NCI-H748 (cell line): ENCODE data around the gene MYBPC3.
"Not testable (repeated sequence)": the region's sequence is repeated elsewhere in the genome, so short reads cannot be mapped to it uniquely, and the experiment has no call there.

ENCODE experiments used
- DNase-seq: peaks from one replicate; lab custom pipeline; 2025; ENCODE audit not compliant: unreplicated experiment; lab: John Stamatoyannopoulos, UW

Gene MYBPC3

GRCh38 chr11:47340980-47341775, 11.3 kb downstream of the MYBPC3 start:
- no peak for DNase-seq

GRCh38 chr11:47340010-47340409, 12.5 kb downstream of the MYBPC3 start:
- no peak for DNase-seq

- DNase-seq = no peak
These were observed 13.9 kb downstream of the MYBPC3 start for GRCh38 chr11:47338396-47339241.

DNA sequence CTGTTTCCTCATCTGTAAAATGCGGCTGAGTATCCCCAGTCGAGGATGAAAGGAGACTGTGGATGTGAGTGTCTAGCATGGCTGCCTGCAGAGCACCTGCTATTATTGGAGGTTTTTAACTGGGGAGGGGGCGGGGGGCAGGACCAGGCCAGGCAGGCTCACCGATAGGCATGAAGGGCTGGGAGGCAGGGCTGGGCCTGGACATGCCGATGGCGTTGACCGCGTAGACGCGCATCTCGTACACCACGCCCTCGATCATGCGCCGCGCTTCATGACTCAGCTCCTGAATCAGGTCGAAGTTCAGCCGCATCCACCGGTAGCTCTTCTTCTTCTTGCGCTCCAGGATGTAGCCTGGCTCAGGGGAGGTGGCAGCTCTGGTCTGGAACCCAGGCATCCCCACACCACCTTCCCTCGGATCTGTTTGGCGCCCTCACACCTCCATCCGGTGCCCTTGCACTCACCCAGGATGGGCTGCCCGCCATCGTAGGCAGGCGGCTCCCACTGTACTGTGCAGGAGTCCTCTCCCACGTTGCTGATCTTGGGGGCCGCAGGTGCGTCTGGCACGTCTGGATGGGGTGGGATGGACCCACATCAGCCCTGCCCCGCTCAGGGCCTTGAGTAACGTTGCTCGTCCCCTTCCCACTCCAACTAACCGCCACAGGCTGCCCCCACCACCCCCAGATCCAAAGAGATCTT, 15.1 kb downstream of the MYBPC3 start:
- peak; percentile 15 for DNase-seq

GRCh38 chr11:47336595-47336994, 15.9 kb downstream of the MYBPC3 start:
- no peak for DNase-seq

- no peak for DNase-seq
These were observed 16.8 kb downstream of the MYBPC3 start for GRCh38 chr11:47335733-47336132.

DNA sequence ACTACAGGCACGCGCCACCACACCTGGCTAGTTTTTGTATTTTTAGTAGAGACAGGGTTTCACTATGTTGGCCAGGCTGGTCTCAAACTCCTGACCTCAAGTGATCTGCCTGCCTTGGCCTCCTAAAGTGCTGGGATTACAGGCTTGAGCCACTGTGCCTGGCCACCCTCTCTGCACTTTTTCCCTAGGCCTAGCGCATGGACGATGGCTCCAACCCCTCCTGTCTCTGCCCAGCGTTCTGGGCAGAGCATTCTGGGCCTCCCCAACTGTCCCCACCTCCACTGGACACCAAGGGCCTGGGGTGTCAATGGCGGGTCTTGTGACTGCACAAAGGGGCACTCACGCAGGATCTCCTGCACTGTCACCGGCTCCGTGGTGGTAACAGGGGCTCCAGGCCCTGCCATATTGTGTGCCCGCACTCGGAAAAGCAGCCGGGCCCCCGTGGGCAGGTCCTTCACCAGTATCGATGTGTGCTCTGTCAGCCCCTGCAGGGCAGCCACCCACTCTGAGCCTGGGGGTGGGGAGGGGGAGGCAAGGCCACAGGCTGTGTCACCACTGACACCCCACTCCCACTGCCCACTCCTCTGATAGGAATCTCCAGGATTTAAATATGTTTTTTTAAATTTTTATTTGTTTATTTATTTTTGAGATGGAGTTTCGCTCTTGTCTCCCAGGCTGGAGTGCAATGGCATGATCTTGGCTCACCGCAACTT, 17.6 kb downstream of the MYBPC3 start:
- not testable (repeated sequence) for DNase-seq

DNA sequence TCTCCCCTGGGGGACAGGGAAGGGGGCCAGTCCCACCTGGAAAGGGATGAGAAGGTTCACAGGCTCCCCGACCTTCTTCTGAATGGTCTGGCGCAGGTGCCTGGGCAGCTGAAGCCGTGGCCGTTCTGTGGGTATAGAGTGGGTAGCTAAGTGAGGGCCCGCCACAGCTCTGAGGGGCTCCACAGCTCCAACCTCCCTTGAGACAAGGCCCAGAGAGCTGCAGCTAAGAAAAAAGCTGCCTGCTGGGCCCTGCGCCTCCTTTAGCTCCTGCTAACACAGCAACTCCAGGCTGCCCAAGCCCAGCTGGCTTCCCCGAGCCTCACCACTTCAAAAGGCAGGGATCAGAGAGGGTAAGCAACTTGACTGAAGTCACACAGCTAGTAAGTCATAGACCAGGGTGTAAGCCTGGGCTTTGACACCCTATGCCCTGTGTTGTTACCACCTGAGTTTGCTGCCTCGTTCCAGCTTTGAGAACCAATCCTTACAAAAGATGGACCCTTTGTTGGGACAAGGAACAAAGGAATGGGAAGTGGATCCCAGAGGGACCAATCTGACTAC, 18.5 kb downstream of the MYBPC3 start:
- no peak for DNase-seq

DNA sequence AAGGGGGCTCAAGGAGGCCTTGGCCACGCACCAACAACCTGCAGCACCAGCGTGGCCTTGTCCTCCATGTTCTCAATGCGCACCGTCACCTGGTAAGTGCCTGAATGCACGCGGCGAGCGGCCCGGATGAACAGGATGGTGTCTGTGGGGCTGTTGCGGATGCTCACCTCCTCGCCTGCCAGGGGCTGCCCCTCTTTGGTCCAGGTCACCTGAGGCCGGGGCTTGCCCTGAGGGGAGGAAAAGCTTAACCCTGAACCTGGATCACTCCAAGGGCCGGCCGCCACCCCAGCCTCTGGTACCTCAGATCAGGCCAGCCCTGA, 19.0 kb downstream of the MYBPC3 start:
- no peak for DNase-seq

DNA sequence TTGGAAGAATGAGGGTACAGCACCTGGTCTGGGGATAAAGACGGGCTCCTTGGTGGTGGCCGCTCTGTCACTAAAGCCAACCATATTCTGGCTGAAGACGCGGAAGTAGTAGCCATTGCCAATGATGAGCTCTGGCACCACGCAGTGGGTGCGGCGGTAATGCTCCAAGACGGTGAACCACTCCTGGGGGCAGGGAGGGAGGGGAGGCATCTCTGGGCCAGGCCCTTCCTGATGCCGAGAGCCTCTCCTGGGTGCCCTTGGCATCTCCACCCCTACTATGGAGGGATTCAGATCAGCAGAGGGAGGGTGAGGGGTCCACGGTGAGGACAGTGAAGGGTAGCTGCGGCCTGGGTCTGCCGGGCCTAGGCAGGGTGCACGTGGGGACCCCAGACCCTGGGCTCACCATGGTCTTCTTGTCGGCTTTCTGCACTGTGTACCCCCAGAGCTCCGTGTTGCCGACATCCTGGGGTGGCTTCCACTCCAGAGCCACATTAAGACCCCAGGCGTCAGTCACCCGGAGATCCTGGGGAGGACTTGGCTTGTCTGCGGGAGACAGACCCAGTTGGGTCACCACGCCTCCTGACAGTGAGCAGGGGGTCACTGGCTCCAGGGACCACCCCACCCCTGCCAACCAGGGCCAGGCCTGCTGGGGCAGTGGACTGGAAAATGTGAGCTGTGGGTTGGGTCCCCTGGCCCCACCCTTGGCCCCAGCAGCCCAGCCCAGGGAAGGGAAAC, 19.5 kb downstream of the MYBPC3 start:
- no peak for DNase-seq

GRCh38 chr11:47332303-47332711, 20.2 kb downstream of the MYBPC3 start:
- no peak for DNase-seq

DNA sequence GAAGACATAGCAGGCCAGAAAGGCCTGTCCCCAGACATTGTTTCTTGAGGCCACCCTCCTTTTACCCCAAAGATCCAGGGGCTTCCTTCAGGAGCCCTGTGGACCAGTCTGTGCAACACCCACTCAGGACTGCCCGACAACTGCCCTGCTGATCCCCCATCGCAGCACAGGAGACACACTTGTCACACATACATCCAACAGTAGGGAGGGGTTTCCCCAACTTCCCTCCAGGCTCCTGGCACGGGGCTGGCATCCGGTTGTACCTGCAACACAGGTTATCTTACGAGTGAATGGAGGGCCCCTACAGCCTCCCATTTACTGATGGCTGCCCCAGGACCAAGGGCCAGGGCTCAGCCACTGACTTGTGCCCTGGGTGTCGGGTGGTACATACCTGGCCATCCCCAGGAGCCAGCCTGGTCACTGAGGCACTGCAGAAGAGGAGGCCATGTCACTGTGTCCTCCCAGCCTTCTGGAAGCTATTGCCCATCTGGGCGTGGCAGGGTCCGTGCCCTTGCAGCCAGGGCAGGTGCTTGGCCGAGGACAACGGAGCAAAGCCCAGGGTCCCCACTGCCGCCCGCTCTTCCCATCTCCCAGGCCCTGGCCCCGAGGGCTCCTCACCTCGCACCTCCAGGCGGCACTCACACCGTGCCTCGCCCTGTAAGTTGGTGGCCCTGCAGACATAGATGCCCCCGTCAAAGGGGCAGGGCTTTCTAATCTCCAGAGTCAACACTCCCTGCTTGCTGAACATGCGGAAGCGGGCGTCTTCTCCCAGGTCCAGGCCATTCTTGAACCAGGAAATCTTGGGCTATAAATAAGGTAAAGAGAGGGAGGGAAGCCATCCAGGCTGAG, 20.8 kb downstream of the MYBPC3 start:
- DNase-seq = no peak

- DNase-seq = no peak
These were observed 22.2 kb downstream of the MYBPC3 start for GRCh38 chr11:47329987-47330931.

GRCh38 chr11:47329431-47329986, 23.0 kb downstream of the MYBPC3 start:
- DNase-seq = no peak

- no peak for DNase-seq
These were observed 23.8 kb downstream of the MYBPC3 start for GRCh38 chr11:47328449-47329390.

GRCh38 chr11:47327949-47328348, 24.6 kb downstream of the MYBPC3 start:
- DNase-seq = no peak

- DNase-seq = peak; percentile 56
These were observed 25.5 kb downstream of the MYBPC3 start for GRCh38 chr11:47327025-47327424.
